HepG2 (cell line): ENCODE results near the gene PSMA7. TPM values are rescaled to one million over a fixed set of nuclear protein-coding genes. Genes with fewer than 3 reads are reported as not detected.
A peak's percentile ranks its signal among the peaks of the same experiment; 100 is the strongest.

Source experiments
- ASH2L ChIP-seq: fragments of 300-600, 200-600 bp; sonication (generic); IDR thresholded peaks from 2 replicates; pipeline ENCODE4 v1.7.0; 2017; ENCODE audit warnings: low read depth, mild to moderate bottlenecking, moderate library complexity, mixed read lengths, low read length; ENCODE audit not compliant: insufficient read length
- EHMT2 ChIP-seq: fragments of 200-600 bp; sonication (generic); IDR thresholded peaks from 2 replicates; pipeline ENCODE4 v1.7.0; 2017; ENCODE audit warnings: antibody characterized with exemption, low read depth, low read length, borderline replicate concordance
- HHEX ChIP-seq: IDR thresholded peaks from 2 replicates; pipeline ENCODE4 v1.6.1; 2016; ENCODE audit warnings: control low read depth
- KDM5B ChIP-seq: sonication (generic); formaldehyde crosslinking; IDR thresholded peaks from 2 replicates; pipeline ENCODE4 v1.4.0; 2020; ENCODE audit warnings: missing genetic modification reagents, mild to moderate bottlenecking, borderline replicate concordance
- LCORL ChIP-seq, 2 experiments: fragments of 450-650 bp in 1 of 2; sonication (generic) in 1 of 2; formaldehyde crosslinking in 1 of 2; IDR thresholded peaks; 2 replicates each; pipeline versions ENCODE4 v1.5.0 to v1.6.1; 2017 to 2020; ENCODE audit warnings: antibody characterized with exemption in 1 of 2, missing genetic modification reagents in 1 of 2
- MXD4 ChIP-seq: IDR thresholded peaks from 2 replicates; pipeline ENCODE4 v1.6.1; 2016; ENCODE audit warnings: mild to moderate bottlenecking, missing biosample characterization, missing genetic modification reagents
- NFKB2 ChIP-seq: sonication (generic); formaldehyde crosslinking; IDR thresholded peaks from 2 replicates; pipeline ENCODE4 v1.4.0; 2020; ENCODE audit warnings: missing genetic modification reagents, borderline replicate concordance
- RFX5 ChIP-seq: IDR thresholded peaks from 2 replicates; pipeline ENCODE4 v1.6.1; 2011; ENCODE audit warnings: low read depth, low read length, improper control_type of control experiment
- SOX13 ChIP-seq, 3 experiments: fragments of 450-650 bp in 1 of 3; sonication (generic) in 1 of 3; formaldehyde crosslinking in 1 of 3; IDR thresholded peaks in 2 of 3; conservative IDR thresholded peaks in 1 of 3; 2 replicates each; pipeline versions ENCODE4 v1.5.0 to v1.6.1; 2016 to 2020; ENCODE audit warnings: antibody characterized with exemption in 1 of 3, mild to moderate bottlenecking in 1 of 3, missing compliant biosample characterization in 1 of 3, missing genetic modification reagents in 1 of 3, moderate library complexity in 1 of 3
- SRSF1 ChIP-seq: fragments of 200-400 bp; formaldehyde crosslinking; optimal IDR thresholded peaks from 2 replicates; pipeline ENCODE3; 2017; ENCODE audit warnings: mild to moderate bottlenecking, low read depth, low read length, moderate library complexity
- TFE3 ChIP-seq: IDR thresholded peaks from 2 replicates; pipeline ENCODE4 v1.6.1; 2016
- ZNF180 ChIP-seq: sonication (generic); formaldehyde crosslinking; IDR thresholded peaks from 2 replicates; pipeline ENCODE4 v1.4.0; 2020; ENCODE audit warnings: low read depth, missing genetic modification reagents, borderline replicate concordance
- ZNF382 ChIP-seq: sonication (generic); formaldehyde crosslinking; IDR thresholded peaks from 2 replicates; pipeline ENCODE4 v1.5.0; 2020; ENCODE audit warnings: missing genetic modification reagents, mild to moderate bottlenecking, borderline replicate concordance
- ZNF552 ChIP-seq: sonication (generic); formaldehyde crosslinking; IDR thresholded peaks from 2 replicates; pipeline ENCODE4 v1.9.0; 2022; ENCODE audit warnings: missing genetic modification reagents, mild to moderate bottlenecking, borderline replicate concordance
- ZNF589 ChIP-seq: sonication (generic); formaldehyde crosslinking; conservative IDR thresholded peaks from 2 replicates; pipeline ENCODE4 v1.8.0; 2022; ENCODE audit warnings: mild to moderate bottlenecking, moderate library complexity, missing genetic modification reagents
- ZNF891 ChIP-seq: sonication (generic); formaldehyde crosslinking; IDR thresholded peaks from 2 replicates; pipeline ENCODE4 v1.5.0; 2020; ENCODE audit warnings: mild to moderate bottlenecking, missing genetic modification reagents
- polyA plus RNA-seq, 8 experiments: library from polyadenylated mRNA; depleted of rRNA in 3 of 8; stranded (reverse) in 7 of 8; unstranded in 1 of 8; fragments of >200 nt; fragmentation: Illumina TruSeq in 4 of 8; extraction: Trizol in 4 of 8; gene quantifications; 2 replicates each; pipeline versions ENCODE4 v1.2.1 to v1.2.3, GENCODE V29; 2011 to 2016; ENCODE audit warnings: low read depth in 4 of 8, missing spikeins in 1 of 8, mixed read lengths in 1 of 8; ENCODE audit not compliant: insufficient read depth in 1 of 8
- total RNA-seq, 5 experiments: library from RNA; depleted of rRNA; stranded (reverse); fragments of >200 nt; fragmentation: Illumina TruSeq; extraction: Trizol; gene quantifications; 2 replicates each; pipeline ENCODE4 v1.2.3, GENCODE V29; 2016; ENCODE audit warnings: low read depth in 1 of 5

The PSMA7 gene
- total and polyA plus RNA-seq, 2 of the 13 experiments (the other 11 are each of a cell fraction or from before 2014, with no cell fraction given) = 531 to 631 TPM

GRCh38 chr20:62121776-62122653 lies 21.2 kb downstream of the PSMA7 start, which contains the start of gene LSM14B (continued):
- TF ChIP-seq ZNF180 (CRISPR knock-in tag) = 0 out of 2 replicates have a peak, but pooled peaks have one; percentile 36
- TF ChIP-seq LCORL (IDR thresholded peaks at IDR 0.05) = no peak
- TF ChIP-seq LCORL (CRISPR knock-in tag; IDR thresholded peaks at IDR 0.05) = peak; percentile 9; the same call in 1 of the 2 replicates
- peak; percentile 78 for TF ChIP-seq MXD4 (CRISPR knock-in tag)
- peak; percentile 32; the same call in 1 of the 2 replicates for TF ChIP-seq KDM5B (CRISPR knock-in tag)
- TF ChIP-seq RFX5 = peak; percentile 48; the same call in 1 of the 2 replicates
- TF ChIP-seq ZNF382 = no peak
- TF ChIP-seq SRSF1 = peak; percentile 47
- TF ChIP-seq TFE3 (CRISPR knock-in tag) = peak; percentile 87
- 0 out of 2 replicates have a peak, but pooled peaks have one; percentile 36 for TF ChIP-seq ZNF552 (CRISPR knock-in tag)
- no peak for TF ChIP-seq SOX13 (IDR thresholded peaks at IDR 0.05)
- peak in 1 of 2 experiments; percentile 42; a peak in 2 of 4 replicates for TF ChIP-seq SOX13 (CRISPR knock-in tag; conservative IDR thresholded peaks at IDR 0.05 in 1 of 2, IDR thresholded peaks at IDR 0.05 in 1 of 2)
- TF ChIP-seq ZNF891 (CRISPR knock-in tag) = peak; percentile 51; the same call in 1 of the 2 replicates
- TF ChIP-seq NFKB2 (CRISPR knock-in tag) = peak; percentile 74; the same call in 1 of the 2 replicates
- TF ChIP-seq ASH2L = peak; percentile 86
- no peak for TF ChIP-seq EHMT2
- 0 out of 2 replicates have a peak, but pooled peaks have one; percentile 74 for TF ChIP-seq ZNF589 (CRISPR knock-in tag)
- no peak for TF ChIP-seq HHEX (CRISPR knock-in tag)
